H9 (cell line): ENCODE data around the gene FERMT1. TPM values are rescaled to one million over a fixed set of nuclear protein-coding genes. Genes with fewer than 3 reads are reported as not detected.

ENCODE experiments used
- DNase-seq: peaks from one replicate; pipeline ENCODE4 v3.0.0-alpha.2; 2017
- H2AFZ ChIP-seq: one replicate; pipeline ENCODE4 v1.6.1; 2013; ENCODE audit warnings: mild to moderate bottlenecking, low read length, control low read depth, moderate library complexity
- H2AK5ac ChIP-seq: 2 replicates; pipeline ENCODE4 v1.6.1; 2013; ENCODE audit warnings: low read length, control low read depth, mixed read lengths; ENCODE audit not compliant: insufficient read length
- H2BK120ac ChIP-seq: one replicate; pipeline ENCODE4 v1.6.1; 2013; ENCODE audit warnings: low read depth, mild to moderate bottlenecking, low read length, control low read depth, inconsistent platforms; ENCODE audit not compliant: poor library complexity, severe bottlenecking
- H2BK12ac ChIP-seq: 2 replicates; pipeline ENCODE4 v1.6.1; 2013; ENCODE audit warnings: low read length, control low read depth, mixed read lengths, low read depth; ENCODE audit not compliant: insufficient read length
- H2BK15ac ChIP-seq: 2 replicates; pipeline ENCODE4 v1.6.1; 2013; ENCODE audit warnings: low read depth, low read length, control low read depth
- H2BK20ac ChIP-seq: one replicate; pipeline ENCODE4 v1.6.1; 2013; ENCODE audit warnings: low read depth, mild to moderate bottlenecking, low read length, control low read depth, inconsistent platforms; ENCODE audit not compliant: poor library complexity, severe bottlenecking
- H2BK5ac ChIP-seq: 2 replicates; pipeline ENCODE4 v1.6.1; 2013; ENCODE audit warnings: low read length, control low read depth, mixed read lengths; ENCODE audit not compliant: insufficient read length
- H3K14ac ChIP-seq: 2 replicates; pipeline ENCODE4 v1.6.1; 2013; ENCODE audit warnings: low read length, control low read depth; ENCODE audit not compliant: insufficient read depth
- H3K18ac ChIP-seq: 2 replicates; pipeline ENCODE4 v1.6.1; 2013; ENCODE audit warnings: low read depth, mild to moderate bottlenecking, mixed read lengths, low read length, control low read depth; ENCODE audit not compliant: insufficient read length
- H3K23ac ChIP-seq: 2 replicates; pipeline ENCODE4 v1.6.1; 2013; ENCODE audit warnings: low read length, control low read depth, mixed read lengths, low read depth; ENCODE audit not compliant: insufficient read length
- H3K23me2 ChIP-seq: 2 replicates; pipeline ENCODE4 v1.6.1; 2013; ENCODE audit warnings: low read depth, mild to moderate bottlenecking, mixed read lengths, low read length, control low read depth; ENCODE audit not compliant: insufficient read length, poor library complexity, severe bottlenecking
- H3K27ac ChIP-seq: 2 replicates; pipeline ENCODE4 v1.5.1; 2013; ENCODE audit warnings: low read length, control low read depth, mixed read lengths, low read depth; ENCODE audit not compliant: insufficient read length
- H3K27me3 ChIP-seq: 2 replicates; pipeline ENCODE4 v1.6.1; 2013; ENCODE audit warnings: low read length, control low read depth, inconsistent platforms; ENCODE audit not compliant: insufficient read depth
- H3K4ac ChIP-seq: 2 replicates; pipeline ENCODE4 v1.6.1; 2013; ENCODE audit warnings: low read depth, mild to moderate bottlenecking, control low read depth, inconsistent platforms, low read length, moderate library complexity
- H3K4me1 ChIP-seq: 2 replicates; pipeline ENCODE4 v1.6.1; 2013; ENCODE audit warnings: low read length, control low read depth, inconsistent platforms; ENCODE audit not compliant: insufficient read depth
- H3K4me2 ChIP-seq: 2 replicates; pipeline ENCODE4 v1.6.1; 2013; ENCODE audit warnings: low read length, control low read depth, mixed read lengths; ENCODE audit not compliant: insufficient read length, insufficient read depth
- H3K56ac ChIP-seq: 2 replicates; pipeline ENCODE4 v1.6.1; 2013; ENCODE audit warnings: low read depth, mild to moderate bottlenecking, mixed read lengths, low read length, control low read depth; ENCODE audit not compliant: insufficient read length
- H3K79me1 ChIP-seq: 2 replicates; pipeline ENCODE4 v1.6.1; 2013; ENCODE audit warnings: low read depth, mild to moderate bottlenecking, moderate library complexity, low read length, control low read depth, inconsistent platforms; ENCODE audit not compliant: insufficient read depth, poor library complexity, severe bottlenecking
- H3K79me2 ChIP-seq: 2 replicates; pipeline ENCODE4 v1.6.1; 2013; ENCODE audit warnings: low read length, control low read depth, inconsistent platforms; ENCODE audit not compliant: insufficient read depth
- H3K9ac ChIP-seq: 2 replicates; pipeline ENCODE4 v1.6.1; 2013; ENCODE audit warnings: low read length, control low read depth, mixed read lengths; ENCODE audit not compliant: insufficient read length; ENCODE audit errors: extremely low read depth
- H3K9me3 ChIP-seq: one replicate; pipeline ENCODE4 v1.6.1; 2013; ENCODE audit warnings: low read depth, low read length, inconsistent platforms; ENCODE audit not compliant: control insufficient read depth
- H3T11ph ChIP-seq: one replicate; pipeline ENCODE4 v1.6.1; 2013; ENCODE audit warnings: mild to moderate bottlenecking, low read length, control low read depth, inconsistent platforms
- H4K20me1 ChIP-seq: one replicate; pipeline ENCODE4 v1.6.1; 2013; ENCODE audit not compliant: control insufficient read depth, insufficient read length, insufficient read depth
- H4K5ac ChIP-seq: 2 replicates; pipeline ENCODE4 v1.6.1; 2013; ENCODE audit warnings: low read depth, mild to moderate bottlenecking, mixed read lengths, low read length, control low read depth; ENCODE audit not compliant: insufficient read length
- H4K8ac ChIP-seq: replicated peaks from 2 replicates; pipeline ENCODE4 v1.6.1; 2013; ENCODE audit warnings: low read length, control low read depth, mixed read lengths, low read depth; ENCODE audit not compliant: insufficient read length
- H4K91ac ChIP-seq: 2 replicates; pipeline ENCODE4 v1.6.1; 2013; ENCODE audit warnings: low read depth, mild to moderate bottlenecking, moderate library complexity, mixed read lengths, low read length, control low read depth; ENCODE audit not compliant: insufficient read length
- H3K27ac Mint-ChIP-seq, 3 experiments: 2 replicates in 2 of 3; 3 replicates in 1 of 3; pipeline ENCODE4 v1.8.0; 2020 to 2021; ENCODE audit warnings: mixed read lengths in 3 of 3, mild to moderate bottlenecking in 1 of 3, moderate library complexity in 1 of 3
- H3K27me3 Mint-ChIP-seq: 2 replicates; pipeline ENCODE4 v1.8.0; 2021; ENCODE audit warnings: low read depth, mild to moderate bottlenecking, moderate library complexity, mixed read lengths
- H3K36me3 Mint-ChIP-seq, 3 experiments: 2 replicates in 2 of 3; 3 replicates in 1 of 3; pipeline ENCODE4 v1.8.0; 2020 to 2021; ENCODE audit warnings: low read depth in 3 of 3, mixed read lengths in 3 of 3; ENCODE audit not compliant: insufficient read depth in 1 of 3
- H3K4me1 Mint-ChIP-seq, 2 experiments: 2 replicates each; pipeline ENCODE4 v1.8.0; 2020; ENCODE audit warnings: mixed read lengths in 2 of 2
- H3K4me3 Mint-ChIP-seq, 2 experiments: 2 replicates in 1 of 2; 3 replicates in 1 of 2; pipeline ENCODE4 v1.8.0; 2020 to 2021; ENCODE audit warnings: mild to moderate bottlenecking in 2 of 2, mixed read lengths in 2 of 2, moderate library complexity in 1 of 2
- H3K9me3 Mint-ChIP-seq, 2 experiments: 2 replicates in 1 of 2; 3 replicates in 1 of 2; pipeline ENCODE4 v1.8.0; 2020; ENCODE audit warnings: mild to moderate bottlenecking in 2 of 2, mixed read lengths in 2 of 2, moderate library complexity in 1 of 2
- CTCF ChIP-seq: fragments of 200-600 bp; sonication (generic); conservative IDR thresholded peaks from 3 replicates; pipeline ENCODE4 v1.8.0; 2021; ENCODE audit warnings: antibody characterized with exemption, mild to moderate bottlenecking
- WGBS: extraction: QIAGEN DNeasy Blood & Tissue Kit; methylation state at CpG from one replicate; pipeline ENCODE4 v1.1.7; 2013; ENCODE audit warnings: missing lambda C conversion rate, low lambda C conversion rate, mixed read lengths; ENCODE audit not compliant: insufficient read length; ENCODE audit errors: extremely low coverage; 5-methylcytosine and 5-hydroxymethylcytosine counted together
- total RNA-seq: library from RNA; stranded (reverse); gene quantifications from 2 replicates; pipeline ENCODE4 v1.2.1, GENCODE V29; 2021

Gene FERMT1
- total RNA-seq, 1 experiment from 2014 or later, result 9.6 TPM

GRCh38 chr20:6066582-6066981 is 56.2 kb downstream of the FERMT1 start:
- no peaks in the 10 kb centered on the region for H3K36me3 Mint-ChIP-seq
- no peak overlapping the region for H2BK5ac ChIP-seq
- no peak overlapping the region for H4K91ac ChIP-seq
- no peak overlapping the region for H3K4ac ChIP-seq
- H3T11ph ChIP-seq, result no peak overlapping the region
- no peak overlapping the region for H4K8ac ChIP-seq
- H2AFZ ChIP-seq, result no peak overlapping the region
- no peaks in the 10 kb centered on the region for H3K4me1 Mint-ChIP-seq
- H3K4me2 ChIP-seq, result no peak overlapping the region
- H4K20me1 ChIP-seq, result no peaks in the 10 kb centered on the region
- no peak for DNase-seq
- H3K14ac ChIP-seq, result no peak overlapping the region
- H3K79me2 ChIP-seq, result no peaks in the 10 kb centered on the region
- no peak overlapping the region for H2BK15ac ChIP-seq
- no peak overlapping the region for H3K9ac ChIP-seq
- no peak for TF ChIP-seq CTCF
- H3K9me3 ChIP-seq, result no peaks in the 10 kb centered on the region
- H2BK20ac ChIP-seq, result no peak overlapping the region
- no peaks in the 10 kb centered on the region for H3K27me3 ChIP-seq
- H3K27me3 Mint-ChIP-seq, result peaks cover 8% of the 10 kb centered on the region
- no peaks in the 10 kb centered on the region for H3K23me2 ChIP-seq
- no peak overlapping the region for H3K23ac ChIP-seq
- no peak overlapping the region for H2BK12ac ChIP-seq
- H3K79me1 ChIP-seq, result no peaks in the 10 kb centered on the region
- no peak overlapping the region for H3K4me3 Mint-ChIP-seq
- H4K5ac ChIP-seq, result no peak overlapping the region
- no CpG with 5 or more reads among the region's 3 CpGs for WGBS
- H3K9me3 Mint-ChIP-seq, result no peaks in the 10 kb centered on the region
- H3K4me1 ChIP-seq, result no peaks in the 10 kb centered on the region
- H3K18ac ChIP-seq, result no peak overlapping the region
- no peak overlapping the region for H2AK5ac ChIP-seq
- no peak overlapping the region for H2BK120ac ChIP-seq
- no peak overlapping the region for H3K27ac Mint-ChIP-seq
- H3K56ac ChIP-seq, result no peak overlapping the region
- no peak overlapping the region for H3K27ac ChIP-seq
